Amniotic epithelial cell (primary cell): ENCODE data around the gene NDUFS5.
"Not testable (repeated sequence)": the region's sequence is repeated elsewhere in the genome, so short reads cannot be mapped to it uniquely, and the experiment has no call there.

Experiments
- DNase-seq: peaks from one replicate; pipeline ENCODE4 v3.0.0-alpha.2; 2010; ENCODE audit warnings: low read depth

The NDUFS5 gene

DNA sequence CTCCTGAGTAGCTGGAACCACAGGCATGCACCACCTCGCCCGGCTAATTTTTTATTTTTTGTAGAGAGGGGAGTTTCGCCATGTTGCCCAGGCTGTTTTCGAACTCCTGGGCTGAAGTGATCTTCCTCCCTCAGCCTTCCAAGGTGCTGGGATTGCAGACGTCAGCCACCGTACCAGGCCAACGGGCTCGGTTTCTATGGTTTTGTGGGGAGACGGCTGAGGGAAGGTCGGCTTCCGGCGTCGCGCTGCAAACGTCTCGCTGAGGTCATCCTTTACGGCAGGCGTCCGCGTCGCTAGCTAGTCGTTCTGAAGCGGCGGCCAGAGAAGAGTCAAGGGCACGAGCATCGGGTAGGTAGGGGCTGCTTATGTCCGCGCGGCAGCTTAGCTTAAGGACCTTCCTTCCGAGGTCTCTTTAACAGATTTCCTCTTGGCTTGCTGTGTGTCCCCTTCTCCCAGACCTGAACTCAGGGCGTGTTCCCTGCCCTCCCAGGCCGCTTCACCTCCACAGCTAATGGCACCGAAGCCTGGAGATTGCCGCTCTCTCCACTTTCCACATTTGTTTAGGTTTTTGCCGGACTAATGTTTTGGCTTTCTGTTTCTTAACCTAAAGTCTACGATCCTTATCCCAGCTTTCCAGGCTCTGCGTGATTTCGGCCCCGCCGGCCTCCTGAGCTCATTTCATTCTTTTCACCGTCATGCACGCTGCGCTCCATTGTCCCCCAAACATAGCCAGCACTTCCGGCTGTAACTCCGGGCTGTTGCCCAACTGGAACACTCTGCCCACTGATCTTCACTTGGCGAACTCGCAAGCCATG is at the start of gene NDUFS5:
TSS of gene NDUFS5 (plus strand) at position 300 of the 815 bp plus-strand sequence. CDS start 2,375 bp downstream, outside the sequence.
- DNase-seq, result peak; percentile 95

DNA sequence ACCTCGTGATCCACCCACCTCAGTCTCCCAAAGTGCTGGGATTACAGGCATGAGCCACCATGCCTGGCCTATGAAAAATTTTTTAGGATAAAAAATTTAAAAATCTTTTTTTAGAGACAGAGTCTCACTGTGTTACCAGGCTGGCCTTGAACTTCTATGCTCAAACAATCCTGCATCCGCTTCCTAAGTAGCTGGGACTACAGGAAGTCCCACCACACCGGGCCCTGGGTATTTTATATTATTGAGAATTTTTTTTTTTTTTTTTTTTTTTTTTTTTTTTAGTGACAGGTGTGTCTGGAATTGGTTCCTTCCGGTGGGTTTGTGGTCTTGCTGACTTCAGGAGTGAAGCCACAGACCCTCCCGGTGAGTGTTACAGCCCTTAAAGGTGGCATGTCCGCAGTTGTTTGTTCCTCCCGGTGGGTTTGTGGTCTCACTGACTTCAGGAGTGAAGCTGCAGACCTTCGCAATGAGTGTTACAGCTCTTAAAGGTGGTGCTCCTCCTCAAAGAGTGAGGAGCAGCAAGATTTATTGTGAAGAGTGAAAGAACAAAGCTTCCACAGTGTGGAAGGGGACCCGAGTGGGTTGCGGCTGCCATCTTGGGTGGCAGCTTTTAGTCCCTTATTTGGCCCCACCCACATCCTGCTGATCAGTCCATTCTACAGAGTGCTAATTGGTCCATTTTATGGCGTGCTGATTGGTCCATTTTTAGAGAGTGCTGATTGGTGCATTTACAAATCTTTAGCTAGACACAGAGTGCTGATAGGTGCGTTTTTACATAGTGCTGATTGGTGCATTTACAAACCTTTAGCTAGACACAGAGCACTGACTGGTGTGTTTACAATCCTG is 48.5 kb upstream of the NDUFS5 start:
- not testable (repeated sequence) for DNase-seq

DNA sequence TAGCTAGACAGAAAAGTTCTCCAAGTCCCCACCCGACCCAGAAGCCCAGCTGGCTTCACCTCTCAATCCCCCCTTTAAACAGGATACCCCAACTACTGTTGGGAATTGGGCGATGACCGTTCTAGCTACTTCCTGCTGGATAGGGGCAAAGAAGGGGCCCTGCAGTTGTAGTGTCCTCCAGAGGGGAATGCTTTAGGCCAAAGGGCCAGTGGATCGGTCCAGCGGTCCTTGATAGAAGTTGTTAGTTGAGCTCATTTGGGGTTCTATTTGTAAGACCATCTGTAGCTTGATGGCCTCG is 48.0 kb upstream of the NDUFS5 start:
- not testable (repeated sequence) for DNase-seq

DNA sequence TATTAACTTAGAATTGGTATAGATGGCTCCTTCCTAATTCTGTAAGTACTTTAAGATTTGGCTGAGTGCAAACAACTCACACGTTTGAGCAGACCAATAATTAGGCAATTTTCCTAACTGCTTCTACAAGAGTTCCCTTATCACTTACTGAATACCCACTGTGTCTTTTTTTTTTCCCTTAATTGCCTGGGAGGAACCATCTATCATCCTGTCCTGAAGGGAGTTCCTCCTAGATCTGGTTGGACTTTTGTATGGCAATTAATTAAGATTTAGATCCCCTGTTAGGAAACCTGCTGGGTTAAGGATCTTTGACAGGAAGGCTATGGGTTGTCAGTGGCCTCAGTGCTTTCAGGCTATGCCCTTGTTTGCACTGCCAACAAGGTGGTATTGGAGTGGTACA is 46.8 kb upstream of the NDUFS5 start:
- DNase-seq, result not testable (repeated sequence)

DNA sequence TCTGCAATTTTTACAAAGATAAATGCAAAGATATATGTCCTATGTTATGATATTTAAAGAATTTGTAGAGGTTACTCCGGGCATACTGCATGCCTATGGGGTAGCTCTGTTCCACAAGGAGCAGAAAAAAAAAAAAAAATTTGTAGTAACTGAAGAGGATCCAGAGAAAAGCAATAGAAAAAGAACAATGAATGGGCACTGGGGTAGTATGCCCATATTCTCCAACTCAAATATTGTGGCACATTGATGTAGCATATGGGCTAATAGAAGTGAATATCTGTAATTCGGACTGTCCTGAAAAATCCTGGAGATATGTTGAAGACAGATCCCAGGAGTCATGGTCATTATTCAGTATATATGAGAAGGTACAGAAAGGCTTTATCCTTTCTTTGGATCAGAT is 36.2 kb upstream of the NDUFS5 start:
- DNase-seq, result no peak

- DNase-seq, result peak; percentile 34
Measured at GRCh38 chr1:38990386-38990737, 35.8 kb upstream of the NDUFS5 start.

DNA sequence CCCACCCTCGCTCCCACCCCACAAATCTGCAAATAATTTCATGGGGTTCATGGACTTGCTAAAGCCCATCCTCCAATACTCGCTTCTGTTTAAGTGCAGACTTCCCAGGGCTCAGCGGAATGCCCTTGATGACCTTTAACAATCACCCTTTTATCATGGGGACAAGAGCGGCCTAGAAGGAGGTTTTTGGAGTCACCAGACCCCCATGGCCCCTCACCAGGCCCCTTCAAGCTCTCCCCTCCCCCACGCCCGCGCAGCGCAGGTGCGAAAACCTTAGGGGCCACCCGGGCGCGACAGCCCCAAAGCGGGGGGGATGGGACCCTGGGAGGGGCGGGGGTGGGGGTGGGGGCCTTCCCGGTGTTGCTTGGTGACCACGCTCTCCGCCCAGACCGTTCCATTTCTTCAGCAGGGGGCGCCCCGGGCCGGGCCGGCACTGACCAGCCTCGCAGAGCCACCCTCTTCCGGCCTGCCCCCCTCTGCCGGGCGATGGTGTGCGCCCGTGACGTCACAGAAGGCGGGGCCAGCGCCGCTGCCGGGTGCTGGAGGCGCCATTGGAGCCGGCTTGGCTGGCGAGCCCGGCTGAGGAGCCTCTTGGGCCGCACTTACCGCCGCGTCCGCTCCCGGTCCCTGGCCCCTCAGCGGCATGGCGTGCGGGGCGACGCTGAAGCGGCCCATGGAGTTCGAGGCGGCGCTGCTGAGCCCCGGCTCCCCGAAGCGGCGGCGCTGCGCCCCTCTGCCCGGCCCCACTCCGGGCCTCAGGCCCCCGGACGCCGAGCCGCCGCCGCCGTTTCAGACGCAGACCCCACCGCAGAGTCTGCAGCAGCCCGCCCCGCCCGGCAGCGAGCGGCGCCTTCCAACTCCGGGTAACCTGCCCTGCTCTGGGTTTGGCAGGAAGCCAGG is 35.2 kb upstream of the NDUFS5 start, which contains the start of gene AKIRIN1:
TSS of gene AKIRIN1 (plus strand) at position 539 of the 900 bp plus-strand sequence. CDS start at position 644, 105 bp downstream.
- DNase-seq, result peak; percentile 94

GRCh38 chr1:38991638-38992411 is 34.3 kb upstream of the NDUFS5 start:
- no peak for DNase-seq

DNA sequence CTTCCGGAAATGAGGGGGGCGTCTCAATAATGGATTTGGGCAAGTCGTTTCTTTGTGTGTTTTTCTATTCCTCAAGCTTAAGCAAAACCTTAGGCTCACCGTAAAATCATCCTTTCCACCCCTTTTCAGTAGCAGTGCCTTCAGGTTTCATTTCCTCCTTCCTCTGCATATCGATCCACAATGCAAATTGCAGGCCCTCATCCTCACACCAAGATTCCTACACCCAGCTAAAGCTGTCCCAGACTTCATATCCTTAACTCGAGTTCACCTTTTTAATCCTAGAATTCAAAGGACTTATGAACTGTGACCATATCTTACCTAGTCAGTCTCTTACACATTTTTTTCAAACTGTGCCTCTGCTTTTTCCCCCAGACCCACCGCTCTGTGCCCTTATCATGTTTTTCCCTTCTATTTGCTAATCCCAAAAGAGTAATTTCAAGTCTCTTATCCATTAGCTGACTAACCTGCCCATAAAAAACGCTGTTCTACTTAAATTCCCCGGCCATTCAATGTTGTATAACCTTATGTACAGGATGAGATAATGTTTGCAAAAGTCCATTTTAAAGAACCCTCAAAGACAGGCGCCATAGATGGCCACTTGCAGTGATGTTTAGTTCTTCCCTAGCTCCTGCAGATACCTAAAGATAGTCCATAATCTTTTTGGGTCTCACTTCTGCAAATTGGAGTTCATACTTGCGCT is 33.6 kb upstream of the NDUFS5 start:
- no peak for DNase-seq

- no peak for DNase-seq
Measured at GRCh38 chr1:38994196-38994595, 32.0 kb upstream of the NDUFS5 start.

- peak; percentile 84 for DNase-seq
Measured at GRCh38 chr1:38997034-38997900, 28.9 kb upstream of the NDUFS5 start.

DNA sequence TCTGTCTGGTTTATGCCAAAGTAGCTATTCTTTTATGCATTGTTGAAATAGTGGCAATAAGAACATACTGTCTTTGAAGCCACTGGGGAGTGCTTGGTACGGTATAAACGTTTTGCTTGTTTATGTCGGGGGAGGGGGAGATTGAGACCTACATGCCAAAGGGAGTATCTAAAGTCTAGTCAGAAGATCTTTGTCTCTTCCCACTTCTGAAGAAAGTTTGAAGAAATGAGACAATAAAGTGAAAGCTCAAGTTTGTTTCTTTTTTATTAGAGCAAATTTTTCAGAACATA is 28.3 kb upstream of the NDUFS5 start:
- DNase-seq, result no peak

GRCh38 chr1:39001516-39002421 is 24.4 kb upstream of the NDUFS5 start:
- DNase-seq, result no peak

- no peak for DNase-seq
Measured at GRCh38 chr1:39003281-39003680, 22.9 kb upstream of the NDUFS5 start.

- no peak for DNase-seq
Measured at GRCh38 chr1:39003794-39004193, 22.4 kb upstream of the NDUFS5 start.

DNA sequence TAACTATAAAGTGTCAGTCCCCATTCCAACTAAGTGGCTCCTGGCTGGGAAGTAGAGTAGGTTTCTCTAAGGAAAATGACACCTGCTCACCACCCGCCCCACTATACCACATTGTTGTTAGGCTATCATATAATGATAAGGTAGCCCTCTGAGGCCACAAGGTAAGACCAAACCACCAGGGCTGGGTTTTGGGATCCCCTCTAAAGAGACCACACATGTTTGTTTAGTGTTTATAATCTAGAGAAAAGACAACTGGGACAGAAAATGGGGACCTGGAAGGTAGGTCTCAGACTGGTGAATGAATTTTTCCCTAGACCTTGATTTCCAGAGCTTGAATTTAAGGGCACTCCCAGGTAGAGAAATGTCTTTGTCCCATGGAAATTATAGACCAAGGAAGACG is 19.9 kb upstream of the NDUFS5 start:
- no peak for DNase-seq

- DNase-seq, result no peak
Measured at GRCh38 chr1:39006726-39007645, 19.2 kb upstream of the NDUFS5 start.

DNA sequence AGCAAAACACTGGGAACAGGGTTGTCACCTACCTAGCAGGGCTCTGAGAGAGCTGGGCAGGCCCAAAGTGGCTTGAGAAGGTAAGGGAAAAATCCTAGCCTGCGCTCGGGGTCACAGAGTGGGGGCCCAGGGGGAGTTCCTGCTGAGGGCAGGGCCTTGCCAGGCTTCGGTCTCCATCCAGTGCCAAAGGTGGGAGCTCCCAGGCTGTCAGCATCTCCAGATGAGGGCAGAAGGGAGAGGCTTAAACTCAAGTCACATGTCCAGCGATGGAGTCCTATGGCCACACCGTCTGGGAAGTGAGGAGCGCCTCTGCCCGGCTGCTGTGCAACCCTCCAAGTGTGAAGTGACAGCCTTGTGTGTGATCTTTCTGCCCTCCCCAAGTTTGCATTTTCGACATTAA is 11.2 kb upstream of the NDUFS5 start:
- not testable (repeated sequence) for DNase-seq
